ENCODE measurements around the gene MRPS18C.
"Not testable (repeated sequence)": the region's sequence is repeated elsewhere in the genome, so short reads cannot be mapped to it uniquely, and the experiment has no call there.

Gene MRPS18C

DNA sequence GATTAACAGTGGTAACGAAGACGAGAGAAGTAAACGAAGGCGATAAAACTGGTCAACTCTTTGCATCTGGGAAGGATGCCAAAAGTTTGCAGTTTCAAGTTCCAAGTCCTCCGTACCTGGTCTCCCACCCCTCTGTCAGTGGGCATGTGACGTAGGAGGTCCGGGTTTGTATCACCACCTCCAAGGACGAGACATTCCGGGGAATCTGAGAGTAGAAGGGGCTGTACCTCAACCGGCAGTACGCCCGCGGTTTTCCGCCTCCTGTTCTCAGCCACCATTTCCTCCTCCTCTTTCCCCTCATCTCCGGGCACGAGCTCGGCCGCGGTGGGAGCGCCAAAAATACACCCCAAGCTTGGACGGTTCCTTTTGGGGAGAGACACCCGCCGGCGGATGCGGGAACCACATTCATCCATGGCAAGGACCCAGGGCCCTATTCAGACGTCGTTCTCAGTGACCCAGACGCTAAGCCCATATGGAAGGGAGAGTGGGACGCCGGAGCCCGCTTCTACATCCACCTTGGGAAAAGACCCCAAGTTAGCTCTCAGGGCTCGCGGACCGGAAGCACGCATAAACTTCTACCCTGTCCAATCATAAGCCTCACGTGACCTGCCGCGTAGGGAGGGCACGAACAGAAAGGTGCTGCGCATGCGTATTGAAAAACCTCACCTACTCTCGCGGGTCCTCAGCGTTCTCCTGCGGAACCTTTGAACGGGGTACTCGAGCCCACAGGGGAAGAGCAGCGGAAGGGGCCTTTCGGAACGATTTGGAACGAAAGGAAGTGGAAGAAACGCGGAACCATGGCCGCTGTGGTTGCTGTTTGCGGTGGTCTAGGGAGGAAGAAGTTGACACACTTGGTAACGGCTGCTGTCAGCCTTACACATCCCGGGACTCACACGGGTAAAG is at the start of gene MRPS18C, which contains the start of gene HELQ:
TSS of gene MRPS18C (plus strand) at position 778 of the 903 bp plus-strand sequence. CDS start at position 798, 20 bp downstream.
TSS of gene HELQ (minus strand) at position 543 of the 903 bp plus-strand sequence. CDS start at position 413, 130 bp downstream.
- peak; percentile 85 for FAIRE-seq

- FAIRE-seq: peak; percentile 39
Measured at GRCh38 chr4:83408908-83409307, 47.0 kb upstream of the MRPS18C start.

DNA sequence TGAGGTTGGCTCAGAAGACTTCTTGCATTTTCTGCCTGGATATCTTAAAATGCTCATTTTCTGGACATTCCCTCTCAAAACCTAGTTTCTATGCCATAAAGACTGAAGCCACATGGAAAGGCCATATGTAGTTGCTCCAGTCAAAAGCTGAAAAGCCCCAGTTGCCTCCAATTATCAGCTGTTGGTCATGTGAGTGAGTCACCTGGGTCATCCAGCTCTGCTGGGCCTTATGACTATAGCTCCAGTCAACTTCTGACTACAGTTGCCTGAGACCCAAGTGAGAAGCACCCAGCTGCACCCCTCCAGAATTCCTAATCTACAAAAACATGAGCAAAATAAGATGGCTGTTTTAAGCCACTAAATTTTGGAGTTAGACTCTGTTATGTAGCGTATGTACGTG is 42.2 kb upstream of the MRPS18C start:
- FAIRE-seq: no peak

GRCh38 chr4:83417566-83417965 is 38.3 kb upstream of the MRPS18C start:
- FAIRE-seq: no peak

DNA sequence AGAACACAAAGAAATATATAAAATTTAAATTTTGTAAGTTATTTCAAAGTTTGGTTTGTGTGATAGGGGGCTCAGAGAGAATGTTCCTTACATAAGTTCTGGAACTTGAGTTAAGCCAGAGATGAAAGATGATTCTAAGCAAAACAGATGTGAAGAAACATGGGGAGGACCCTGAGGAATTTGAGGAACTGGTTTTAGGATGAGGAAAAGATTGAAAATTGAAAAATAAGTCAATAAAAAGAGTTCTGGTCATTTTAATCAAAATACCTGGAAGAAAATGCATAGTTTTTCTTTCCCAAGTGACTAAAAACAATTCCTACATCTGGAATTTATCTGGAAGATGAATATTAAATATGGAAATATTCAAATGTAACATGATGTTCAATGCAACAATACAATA is 37.6 kb upstream of the MRPS18C start:
- no peak for FAIRE-seq

DNA sequence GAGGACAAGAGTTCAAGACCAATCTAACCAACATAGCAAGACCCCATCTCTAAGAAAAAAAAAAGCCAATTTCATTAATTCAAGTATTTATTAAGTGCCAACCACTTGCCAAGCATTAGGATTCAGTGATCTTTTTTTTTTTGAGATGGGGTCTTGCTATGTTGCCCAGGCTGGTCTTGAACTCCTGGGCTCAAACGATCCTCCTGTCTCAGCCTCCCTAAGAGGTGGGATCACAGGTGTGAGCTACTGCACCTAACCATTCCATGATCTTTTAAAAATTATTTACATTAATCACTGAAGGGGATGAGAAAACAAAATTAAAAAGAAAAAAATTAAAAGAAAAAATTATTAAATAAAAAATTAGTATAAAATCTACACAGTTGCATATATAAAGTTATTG is 24.7 kb upstream of the MRPS18C start:
- no peak for FAIRE-seq

DNA sequence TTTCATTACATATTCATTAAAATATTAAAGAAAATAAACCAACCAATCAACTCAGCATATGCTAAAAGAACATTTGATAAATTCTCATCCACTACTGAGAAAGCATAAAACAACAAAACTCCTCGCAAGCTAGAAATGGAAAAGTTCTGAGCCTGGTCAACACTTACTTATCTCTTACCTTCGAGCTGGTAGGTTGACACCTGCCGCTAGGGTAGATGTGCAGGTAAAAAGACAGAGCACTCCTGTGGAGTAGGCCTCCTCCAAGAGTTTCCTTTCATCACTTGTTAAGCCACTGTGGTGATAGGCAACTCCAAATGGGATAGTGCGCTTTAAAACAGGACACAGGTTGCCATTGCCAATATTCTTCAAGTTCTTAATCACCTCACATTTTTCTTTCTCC is 19.2 kb upstream of the MRPS18C start:
- no peak for FAIRE-seq

DNA sequence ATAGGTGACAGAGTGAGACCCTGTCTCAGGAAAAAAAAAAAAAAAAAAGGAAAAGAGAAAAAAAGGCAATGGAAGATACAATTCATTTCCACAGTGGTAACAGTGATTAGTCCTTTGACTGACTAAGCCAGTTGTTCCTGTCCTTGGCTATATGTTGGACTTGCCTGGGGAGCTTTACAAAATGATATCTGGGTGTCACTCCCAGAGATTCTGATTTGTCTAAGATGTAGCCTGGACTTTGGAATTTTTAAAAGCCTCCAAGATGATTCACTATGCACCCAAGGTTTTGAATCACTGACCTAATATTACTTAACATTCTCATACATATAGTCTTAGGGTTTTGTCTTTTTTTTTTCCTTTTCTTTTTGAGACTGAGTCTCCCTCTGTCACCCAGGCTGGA is 17.1 kb upstream of the MRPS18C start:
- FAIRE-seq: no peak

GRCh38 chr4:83440148-83440814 is 15.6 kb upstream of the MRPS18C start:
- FAIRE-seq: no peak

DNA sequence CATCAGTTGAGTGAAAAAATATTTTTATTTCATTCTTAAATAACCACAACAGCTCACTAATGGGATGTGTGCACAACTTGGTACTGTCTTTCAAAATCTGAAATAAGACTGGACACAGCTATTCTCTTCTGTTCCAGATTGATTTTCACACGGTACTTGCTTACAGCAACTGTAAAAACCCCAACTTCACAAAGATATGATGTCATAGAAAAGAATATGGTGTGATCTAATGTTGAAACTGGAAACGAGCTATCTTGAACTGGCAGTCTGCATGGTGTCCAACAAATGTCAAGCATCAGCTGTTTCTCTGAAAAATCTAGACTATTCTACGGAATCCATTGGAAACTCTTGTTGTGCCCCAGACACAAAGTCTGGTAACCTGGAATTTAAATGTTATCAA is 15.0 kb upstream of the MRPS18C start:
- FAIRE-seq: no peak

DNA sequence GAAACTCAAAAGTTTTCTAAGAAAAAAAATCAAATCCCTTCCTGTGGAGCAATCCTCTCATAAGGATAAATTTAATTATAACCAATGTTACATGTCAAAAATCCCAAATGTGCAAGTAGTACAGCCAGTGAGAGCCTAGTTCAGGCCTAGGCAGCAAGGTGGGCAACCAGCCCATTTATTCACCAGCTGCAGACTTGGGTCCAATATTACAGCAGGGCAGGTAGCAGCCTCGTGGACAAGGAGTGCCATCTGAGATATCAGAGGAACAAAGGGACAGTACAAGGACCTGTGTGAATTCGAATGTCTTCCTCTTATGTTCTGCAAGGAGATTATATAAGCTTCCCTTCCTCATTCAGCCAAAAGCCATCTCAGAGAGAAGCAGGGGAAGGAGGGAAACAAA is 6.8 kb upstream of the MRPS18C start:
- FAIRE-seq: no peak

DNA sequence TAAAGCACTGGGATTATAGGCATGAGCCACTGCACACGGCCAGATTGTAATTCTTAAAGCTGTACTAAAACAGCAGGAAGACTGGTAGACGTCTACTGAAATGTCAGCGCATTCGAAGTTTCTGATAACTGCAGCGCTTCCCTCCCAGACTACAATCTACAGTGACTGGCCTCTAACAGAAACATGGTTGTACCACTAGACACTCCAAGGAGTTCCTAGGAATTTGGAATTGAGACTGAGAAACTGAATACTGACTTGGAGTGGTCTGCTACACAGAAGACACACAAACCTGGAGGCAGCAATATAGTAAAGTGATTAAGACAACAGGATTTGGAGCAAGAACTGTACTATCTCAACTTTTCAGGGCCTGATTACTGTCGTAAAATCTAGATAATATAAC is 1.2 kb upstream of the MRPS18C start:
- no peak for FAIRE-seq

DNA sequence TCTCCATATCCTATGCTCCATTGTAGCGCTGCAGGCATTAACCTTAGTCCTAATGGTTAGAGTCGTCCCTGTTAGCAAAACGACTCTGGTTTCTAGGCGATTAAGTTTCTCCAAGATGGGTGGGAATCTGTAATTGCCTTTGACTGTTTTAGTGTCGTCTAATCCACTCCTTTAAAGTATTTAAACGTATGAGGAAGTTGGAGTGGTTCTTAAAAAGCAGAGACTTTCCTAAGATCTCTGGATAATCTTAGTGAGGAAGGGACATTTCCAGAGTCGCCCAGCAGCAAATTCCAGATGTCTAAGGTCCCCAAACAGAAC is 285 bp downstream of the MRPS18C start:
- no peak for FAIRE-seq

- FAIRE-seq: no peak
Measured at GRCh38 chr4:83473423-83473822, 17.6 kb downstream of the MRPS18C start.

- no peak for FAIRE-seq
Measured at GRCh38 chr4:83473966-83474365, 18.1 kb downstream of the MRPS18C start.

GRCh38 chr4:83484500-83485461 is 28.9 kb downstream of the MRPS18C start, which contains the start of gene ABRAXAS1:
TSS of gene ABRAXAS1 (minus strand) at chr4:83485100. CDS start at chr4:83485072, 28 bp downstream.
- FAIRE-seq: no peak

- FAIRE-seq: no peak
Measured at GRCh38 chr4:83486457-83487129, 30.7 kb downstream of the MRPS18C start.

- FAIRE-seq: no peak
Measured at GRCh38 chr4:83489711-83490326, 34.0 kb downstream of the MRPS18C start.

- FAIRE-seq: peak; percentile 82
Measured at GRCh38 chr4:83490876-83491450, 35.1 kb downstream of the MRPS18C start.

- FAIRE-seq: not testable (repeated sequence)
Measured at GRCh38 chr4:83496085-83496917, 40.4 kb downstream of the MRPS18C start.
